Lung (tissue), 12 donors: Measurements from ENCODE around the gene HPS1. TPM values are rescaled to one million over a fixed set of nuclear protein-coding genes. Genes with fewer than 3 reads are reported as not detected.

ENCODE experiments used
- ATAC-seq: fragments of 200-7000 bp; cut with Tn5 transposase; one replicate; pipeline ENCODE4 v1.9.1; 2020; ENCODE audit warnings: moderate number of reproducible peaks; ENCODE audit not compliant: insufficient read depth, low FRiP score
- DNase-seq, 3 donors: peaks; one replicate each; pipeline ENCODE4 v3.0.0-alpha.2; 2013 to 2017
- H3K27ac ChIP-seq, 2 donors: one replicate each; pipeline ENCODE4 v1.5.1; 2013; ENCODE audit warnings: mild to moderate bottlenecking in 2 of 2, moderate library complexity in 2 of 2, control low read depth in 1 of 2, inconsistent platforms in 1 of 2, low read depth in 1 of 2, low read length in 1 of 2
- H3K27me3 ChIP-seq, 3 donors: one replicate each; pipeline ENCODE4 v1.5.1; 2013; ENCODE audit warnings: low read length in 2 of 3; ENCODE audit not compliant: control insufficient read depth in 3 of 3, insufficient read depth in 3 of 3
- H3K36me3 ChIP-seq, 4 donors: one replicate each; pipeline ENCODE4 v1.5.1; 2013; ENCODE audit warnings: low read length in 4 of 4, mild to moderate bottlenecking in 1 of 4, moderate library complexity in 1 of 4; ENCODE audit not compliant: control insufficient read depth in 4 of 4, insufficient read depth in 4 of 4
- H3K4me1 ChIP-seq, 5 donors: one replicate each; pipeline ENCODE4 v1.5.1; 2013; ENCODE audit warnings: low read length in 5 of 5, mild to moderate bottlenecking in 2 of 5, moderate library complexity in 1 of 5; ENCODE audit not compliant: control insufficient read depth in 5 of 5, insufficient read depth in 5 of 5
- H3K4me3 ChIP-seq: one replicate; pipeline ENCODE4 v1.5.1; 2013; ENCODE audit warnings: mild to moderate bottlenecking, control low read depth, moderate library complexity
- H3K9ac ChIP-seq, 2 donors: one replicate each; pipeline ENCODE4 v1.5.1; 2013; ENCODE audit warnings: low read length in 2 of 2, control low read depth in 1 of 2; ENCODE audit not compliant: insufficient read depth in 1 of 2
- H3K9me3 ChIP-seq, 4 donors: one replicate each; pipeline ENCODE4 v1.5.1; 2013; ENCODE audit warnings: low read length in 3 of 4, mild to moderate bottlenecking in 1 of 4, moderate library complexity in 1 of 4; ENCODE audit not compliant: control insufficient read depth in 4 of 4, insufficient read depth in 3 of 4
- WGBS, 2 donors: extraction: QIAGEN DNeasy Blood & Tissue Kit; methylation state at CpG; one replicate each; pipeline ENCODE4 v1.1.7; 2013; 5-methylcytosine and 5-hydroxymethylcytosine counted together
- polyA plus RNA-seq, 2 donors: library from polyadenylated mRNA; stranded (reverse); fragments of 200-250 nt; gene quantifications; one replicate each; pipeline ENCODE4 v1.2.1, GENCODE V29; 2013
- total RNA-seq, 2 donors: library from RNA; depleted of rRNA in 1 of 2; stranded (reverse); fragments of >200 nt in 1 of 2; gene quantifications; one replicate each; pipeline ENCODE4 v1.2.1, GENCODE V29; 2014 to 2021
- TF ChIP-seq, protein P1 (sequence below): IDR thresholded peaks from 2 replicates; pipeline ENCODE4 v1.5.1; 2012; ENCODE audit warnings: mild to moderate bottlenecking; ENCODE audit errors: control extremely low read depth, extremely low read depth
- donor health status: control.
- donor health status: control.
- donor health status: Bipolar disorder and iron deficiency.
- donor health status: healthy.
- donor health status: DM: yes; HTN: yes; CAD: no.

HPS1 gene
- total and polyA plus RNA-seq, 4 donors = 32.3 to 89.5 (median 58.4) TPM

DNA sequence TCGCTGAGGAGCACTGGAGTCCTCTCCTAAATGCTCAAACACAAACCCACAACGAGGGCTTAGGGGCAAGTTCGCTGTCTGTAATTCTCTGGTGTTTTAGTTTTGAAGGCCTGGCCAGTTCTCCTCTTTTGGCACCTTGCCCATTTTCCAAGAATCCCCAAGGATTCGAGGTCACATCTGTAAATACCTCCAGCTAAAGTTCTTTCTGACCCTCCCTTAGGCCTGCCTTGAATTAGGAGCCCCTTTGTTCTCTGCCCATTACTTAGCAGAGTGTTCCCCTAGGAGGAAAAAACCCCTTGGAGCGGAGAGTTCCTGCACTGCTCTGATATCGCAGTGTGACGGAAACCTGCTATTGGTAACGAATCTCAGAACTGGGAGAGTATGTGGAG is 31.0 kb downstream of the HPS1 start:
- no peak for ATAC-seq
- H3K27me3 ChIP-seq = no peaks in the 10 kb centered on the region
- H3K36me3 ChIP-seq = peaks cover 0 to 40% (median 12%) of the 10 kb centered on the region in 4 donors
- peak overlapping the region in 1 of 2 donors; percentile 88 for H3K27ac ChIP-seq
- H3K9ac ChIP-seq = no peak overlapping the region
- TF ChIP-seq, protein P1, sequence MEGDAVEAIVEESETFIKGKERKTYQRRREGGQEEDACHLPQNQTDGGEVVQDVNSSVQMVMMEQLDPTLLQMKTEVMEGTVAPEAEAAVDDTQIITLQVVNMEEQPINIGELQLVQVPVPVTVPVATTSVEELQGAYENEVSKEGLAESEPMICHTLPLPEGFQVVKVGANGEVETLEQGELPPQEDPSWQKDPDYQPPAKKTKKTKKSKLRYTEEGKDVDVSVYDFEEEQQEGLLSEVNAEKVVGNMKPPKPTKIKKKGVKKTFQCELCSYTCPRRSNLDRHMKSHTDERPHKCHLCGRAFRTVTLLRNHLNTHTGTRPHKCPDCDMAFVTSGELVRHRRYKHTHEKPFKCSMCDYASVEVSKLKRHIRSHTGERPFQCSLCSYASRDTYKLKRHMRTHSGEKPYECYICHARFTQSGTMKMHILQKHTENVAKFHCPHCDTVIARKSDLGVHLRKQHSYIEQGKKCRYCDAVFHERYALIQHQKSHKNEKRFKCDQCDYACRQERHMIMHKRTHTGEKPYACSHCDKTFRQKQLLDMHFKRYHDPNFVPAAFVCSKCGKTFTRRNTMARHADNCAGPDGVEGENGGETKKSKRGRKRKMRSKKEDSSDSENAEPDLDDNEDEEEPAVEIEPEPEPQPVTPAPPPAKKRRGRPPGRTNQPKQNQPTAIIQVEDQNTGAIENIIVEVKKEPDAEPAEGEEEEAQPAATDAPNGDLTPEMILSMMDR = no peak
- DNase-seq = peak in 2 of 3 donors; percentile 48 to 54
- WGBS, 2 donors = 75 to 83% methylated on average over 8 of the region's 8 CpGs
- H3K4me3 ChIP-seq = no peak overlapping the region
- H3K9me3 ChIP-seq = no peaks in the 10 kb centered on the region
- H3K4me1 ChIP-seq = peaks cover 4 to 41% (median 17%) of the 10 kb centered on the region in 5 donors

DNA sequence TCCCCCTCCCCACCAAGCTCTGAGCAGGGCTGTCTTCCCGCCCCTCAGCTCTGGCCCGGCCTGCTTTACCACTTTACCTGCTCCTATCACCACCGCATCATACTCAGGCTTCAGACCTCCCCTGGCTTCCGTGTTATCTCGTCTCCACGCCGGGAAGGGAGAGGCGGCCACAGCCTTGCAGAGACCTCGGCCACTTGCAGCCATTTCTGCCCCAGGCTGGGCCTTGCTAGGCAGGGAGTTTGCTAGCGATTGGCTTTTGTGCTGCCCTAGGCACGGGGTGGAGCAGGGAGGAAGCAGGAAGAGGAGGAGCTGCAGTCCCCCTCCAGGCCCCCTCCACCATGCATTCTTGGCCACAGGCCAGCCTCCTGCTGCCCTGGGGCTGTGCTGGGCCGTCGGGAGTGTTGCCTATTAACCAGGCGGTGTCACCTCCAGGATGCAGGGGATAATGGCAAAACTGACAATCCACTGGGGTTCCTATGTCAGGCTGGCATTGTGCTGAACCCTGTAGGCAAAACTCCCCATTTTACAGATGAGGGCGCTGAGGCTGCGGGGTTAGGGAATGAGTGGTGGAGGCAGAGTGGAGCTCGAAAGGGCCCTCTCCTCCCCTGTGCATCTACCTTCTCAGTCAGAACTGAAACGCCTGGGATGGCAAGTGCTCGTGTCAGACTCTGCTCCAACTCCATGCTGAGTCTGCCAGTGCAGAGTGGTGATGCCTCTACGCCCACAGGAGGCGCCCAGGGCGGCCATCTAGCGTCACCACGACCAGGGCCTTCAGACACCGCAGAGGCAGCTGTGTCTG is 31.6 kb downstream of the HPS1 start, which contains the start of gene PYROXD2:
TSS of gene PYROXD2 (minus strand) at position 251 of the 799 bp plus-strand sequence. CDS start at position 204, 47 bp downstream.
- Histone ChIP-seq H3K36me3 (peaks cover 0 to 40% (median 14%) of the 10 kb centered on the region in 4 donors), H3K4me1 (peaks cover 4 to 43% (median 18%) of the 10 kb centered on the region in 5 donors), H3K4me3 (peak within 1 kb of the TSS; percentile 55), H3K9me3 (no peaks in the 10 kb centered on the region), H3K9ac (peak within 1 kb of the TSS; percentile 74 to 86), H3K27me3 (no peaks in the 10 kb centered on the region), H3K27ac (peak within 1 kb of the TSS; percentile 39 to 88)
- DNase-seq = peak; percentile 96 to 98 (median 97)
- TF ChIP-seq, protein P1 = no peak
- peak; percentile 83 for ATAC-seq
- 32 to 37% methylated on average over 25 of the region's 25 CpGs for WGBS, 2 donors

DNA sequence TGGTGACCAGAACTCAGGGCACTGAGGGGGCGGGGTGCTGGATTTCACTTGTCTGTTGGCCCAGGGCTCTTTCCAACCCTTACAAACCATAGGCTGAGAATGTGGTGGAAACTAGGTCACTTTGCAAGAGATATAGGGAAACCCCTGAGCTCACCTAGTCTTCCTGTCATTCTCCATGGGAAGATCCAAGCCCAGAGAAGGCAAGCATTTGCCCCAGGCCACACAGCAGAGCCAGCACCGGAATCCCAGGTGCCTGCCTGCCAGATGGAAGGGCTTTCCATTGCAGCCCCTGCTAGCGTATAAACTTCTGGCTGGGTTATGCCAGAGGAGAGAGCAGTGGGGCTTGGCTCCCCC is 32.2 kb downstream of the HPS1 start:
- Histone ChIP-seq H3K4me1 (peaks cover 4 to 43% (median 18%) of the 10 kb centered on the region in 5 donors), H3K27ac (peak overlapping the region; percentile 39 to 88), H3K9me3 (no peaks in the 10 kb centered on the region), H3K36me3 (peaks cover 0 to 34% (median 12%) of the 10 kb centered on the region in 4 donors), H3K9ac (peak overlapping the region; percentile 74 to 86), H3K4me3 (peak overlapping the region; percentile 55), H3K27me3 (no peaks in the 10 kb centered on the region)
- DNase-seq (no peak), ATAC-seq (peak; percentile 4)
- TF ChIP-seq, protein P1 = no peak
- WGBS, 2 donors = 39 to 40% methylated on average over 3 of the region's 3 CpGs
